GM18909 (cell line): Measurements from ENCODE around the gene OR1Q1.
"Not testable (repeated sequence)": the region's sequence is repeated elsewhere in the genome, so short reads cannot be mapped to it uniquely, and the experiment has no call there.

Experiments used
- ATAC-seq: cut with Tn5 transposase; IDR thresholded peaks from one replicate; pipeline ENCODE4 v1.9.1; 2021; ENCODE audit warnings: mild to moderate bottlenecking; ENCODE audit not compliant: unreplicated experiment, poor library complexity

The OR1Q1 gene, protein sequence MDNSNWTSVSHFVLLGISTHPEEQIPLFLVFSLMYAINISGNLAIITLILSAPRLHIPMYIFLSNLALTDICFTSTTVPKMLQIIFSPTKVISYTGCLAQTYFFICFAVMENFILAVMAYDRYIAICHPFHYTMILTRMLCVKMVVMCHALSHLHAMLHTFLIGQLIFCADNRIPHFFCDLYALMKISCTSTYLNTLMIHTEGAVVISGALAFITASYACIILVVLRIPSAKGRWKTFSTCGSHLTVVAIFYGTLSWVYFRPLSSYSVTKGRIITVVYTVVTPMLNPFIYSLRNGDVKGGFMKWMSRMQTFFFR

GRCh38 chr9:122614362-122614761 is at the start of gene OR1Q1:
Gene OR1Q1, plus strand, starts transcription at chr9:122614738. Its CDS starts 0 bp downstream, at chr9:122614738.
- ATAC-seq: no peak

- ATAC-seq: no peak
Measured at GRCh38 chr9:122567901-122568300, 46.6 kb upstream of the OR1Q1 start.

DNA sequence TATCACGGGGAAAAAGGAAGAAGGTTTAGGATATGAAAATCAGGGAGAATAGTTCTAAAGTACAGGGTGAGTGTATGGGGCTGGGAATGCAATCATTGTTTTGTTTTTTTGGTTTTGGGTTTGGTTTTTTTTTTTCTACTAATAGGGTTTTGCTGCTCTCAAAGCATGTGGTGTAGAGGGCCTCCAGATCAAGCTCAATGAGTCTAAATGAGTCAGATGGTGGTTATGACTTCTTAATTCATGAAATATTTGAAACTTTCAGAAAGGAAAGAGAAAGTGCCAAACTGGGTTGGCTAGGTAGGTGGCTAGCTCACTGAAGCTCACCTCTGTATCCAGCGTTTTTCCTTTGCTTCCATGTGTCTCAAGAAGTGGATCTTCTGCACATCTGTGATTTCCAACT is 42.1 kb upstream of the OR1Q1 start:
- no peak for ATAC-seq

DNA sequence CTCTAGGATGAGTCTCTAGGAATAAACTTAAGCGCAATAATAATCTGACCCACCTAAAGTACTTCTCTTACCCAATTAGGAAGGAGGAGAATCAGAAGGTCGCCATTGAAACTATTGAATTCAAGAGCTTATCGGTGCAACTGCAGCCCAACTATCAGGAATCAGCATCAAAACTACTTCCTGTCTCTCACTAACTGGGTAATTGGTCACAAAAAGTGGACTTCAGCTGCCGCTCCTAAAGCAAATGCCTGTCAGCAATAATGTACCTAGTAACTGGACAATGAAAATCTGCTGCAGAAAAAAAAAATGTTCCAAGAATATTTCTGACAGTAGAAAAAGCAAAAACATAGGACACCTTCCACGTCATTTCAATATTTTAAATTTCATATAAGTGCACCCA is 34.7 kb upstream of the OR1Q1 start:
- no peak for ATAC-seq

DNA sequence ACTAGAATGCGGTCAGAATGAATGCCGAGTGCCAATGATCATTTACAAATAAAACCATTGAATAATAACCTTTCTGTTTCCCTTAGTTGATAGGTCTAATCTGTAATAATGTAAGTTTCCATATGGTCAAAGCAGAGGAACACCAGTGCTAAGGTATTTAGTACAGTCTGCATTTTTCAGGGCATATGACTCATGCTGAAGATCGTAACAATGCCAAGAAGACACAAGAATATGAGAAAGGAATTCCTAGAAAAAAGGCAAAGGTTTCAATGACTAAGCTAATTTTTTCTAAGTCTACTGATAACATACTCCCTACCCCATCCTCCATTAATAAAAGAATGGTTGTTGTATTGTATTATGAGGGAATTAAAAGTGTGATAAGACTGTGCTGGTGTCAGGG is 34.2 kb upstream of the OR1Q1 start:
- ATAC-seq: no peak

DNA sequence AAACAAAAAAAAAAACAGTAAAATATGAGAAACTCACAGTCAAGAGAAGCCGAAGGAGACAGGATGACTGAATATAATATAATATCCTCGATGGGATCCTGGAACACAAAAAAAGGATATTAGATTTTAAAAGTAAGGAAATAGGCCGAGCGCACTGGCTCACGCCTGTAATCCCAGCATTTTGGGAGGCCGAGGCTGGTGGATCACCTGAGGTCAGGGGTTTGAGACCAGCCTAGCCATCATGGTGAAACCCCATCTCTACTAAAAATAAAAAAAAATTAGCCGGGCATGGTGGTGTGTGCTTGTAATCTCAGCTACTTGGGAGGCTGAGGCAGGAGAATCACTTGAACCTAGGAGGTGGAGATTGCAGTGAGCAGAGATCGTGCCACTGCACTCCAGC is 31.3 kb upstream of the OR1Q1 start, which contains the start of gene OR1L8:
Gene OR1L8 (minus strand): TSS at position 101 of the 400 bp plus-strand sequence. CDS start 14,907 bp downstream, outside the sequence.
- not testable (repeated sequence) for ATAC-seq

DNA sequence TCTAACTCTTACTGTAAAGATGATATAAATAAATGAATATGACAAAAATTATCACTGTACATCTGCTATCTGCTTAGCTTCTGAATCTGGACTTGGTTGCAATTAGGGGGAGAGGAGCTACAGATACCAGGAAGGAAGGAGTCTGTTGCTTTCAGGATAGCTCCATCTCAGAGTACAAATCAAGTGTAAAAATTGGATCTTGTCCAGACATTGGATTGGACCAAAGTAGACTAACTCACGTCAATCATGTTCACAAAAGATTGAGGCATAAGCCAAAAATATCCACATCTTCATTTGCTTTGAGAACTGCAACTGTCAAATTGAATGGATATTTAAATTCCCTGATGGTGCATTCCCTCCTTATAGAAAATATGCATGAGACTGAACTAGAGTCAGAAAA is 8.8 kb upstream of the OR1Q1 start:
- ATAC-seq: no peak

- no peak for ATAC-seq
Measured at GRCh38 chr9:122606587-122606986, 8.0 kb upstream of the OR1Q1 start.

DNA sequence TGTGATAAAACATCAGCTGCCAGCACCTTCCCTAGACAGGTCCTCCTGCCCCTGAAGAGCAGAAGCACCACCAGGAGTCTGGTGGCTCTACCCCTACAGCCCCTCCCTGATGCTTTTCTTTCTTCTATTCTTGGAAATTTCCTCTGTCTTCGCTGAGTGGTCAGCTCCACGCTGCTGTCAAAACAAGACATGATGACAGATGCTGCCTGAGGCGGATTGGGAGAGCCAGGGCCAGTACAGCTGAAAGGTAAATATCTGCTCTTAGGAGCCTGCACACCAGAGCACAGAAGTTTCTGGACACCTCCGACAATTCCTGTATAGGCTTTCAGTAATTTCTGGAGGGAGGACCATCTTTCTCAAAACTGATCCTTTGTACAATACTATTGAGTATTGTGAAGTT is 4.7 kb upstream of the OR1Q1 start:
- ATAC-seq: no peak

GRCh38 chr9:122619996-122620395 is 5.5 kb downstream of the OR1Q1 start:
- no peak for ATAC-seq

DNA sequence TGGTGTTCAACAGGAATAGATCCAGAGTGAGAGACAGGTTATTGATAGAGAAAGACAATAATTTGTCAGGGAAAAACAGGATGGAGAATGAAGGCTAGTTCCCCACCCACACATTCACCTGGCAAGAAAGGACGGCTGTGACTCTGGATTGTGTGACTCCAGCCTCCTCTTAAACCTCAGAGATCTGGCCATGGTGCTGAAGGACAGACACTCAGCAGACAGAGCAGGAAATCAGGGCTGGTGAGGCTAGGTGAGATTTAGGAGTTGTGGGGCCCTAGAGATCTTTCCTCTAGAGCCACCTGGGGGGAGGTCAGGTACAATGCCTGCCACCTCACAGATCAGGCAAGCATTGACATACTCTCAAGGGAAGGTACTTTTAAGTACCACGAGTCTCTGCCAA is 27.7 kb downstream of the OR1Q1 start:
- ATAC-seq: no peak

GRCh38 chr9:122656378-122656777 is 41.8 kb downstream of the OR1Q1 start:
- no peak for ATAC-seq

GRCh38 chr9:122657527-122657926 is 43.0 kb downstream of the OR1Q1 start, which contains the start of gene OR1B1:
Gene OR1B1, minus strand, starts transcription at chr9:122657627.
- ATAC-seq: no peak

DNA sequence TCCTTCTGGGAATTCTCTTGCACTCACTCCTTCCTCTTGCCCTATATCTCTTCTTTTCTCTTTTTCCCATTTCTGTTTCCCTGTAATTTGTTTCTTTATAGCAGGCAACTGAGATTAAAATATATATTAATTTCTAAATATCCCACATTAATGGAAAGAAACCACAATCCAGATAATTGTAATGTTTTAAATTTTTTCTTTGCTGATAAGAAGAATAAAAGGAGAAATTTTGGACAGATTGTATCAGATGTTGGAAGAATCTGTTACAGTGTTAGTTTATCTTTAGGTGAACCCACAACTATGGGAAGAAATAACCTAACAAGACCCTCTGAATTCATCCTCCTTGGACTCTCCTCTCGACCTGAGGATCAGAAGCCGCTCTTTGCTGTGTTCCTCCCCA is 46.9 kb downstream of the OR1Q1 start, which contains the start of gene OR1L1:
Gene OR1L1 (plus strand): TSS at position 301 of the 400 bp plus-strand sequence. CDS start 0 bp downstream, at position 301.
- ATAC-seq: no peak
